Esophagus muscularis mucosa (tissue), 4 donors: Measurements from ENCODE around the gene NEUROD2. TPM values are rescaled to one million over a fixed set of nuclear protein-coding genes. Genes with fewer than 3 reads are reported as not detected.

Experiments
- DNase-seq: peaks from one replicate; pipeline ENCODE4 v3.0.0-alpha.2; 2017; ENCODE audit errors: extremely low spot score
- H3K27ac ChIP-seq, 4 donors: fragments of 200-600 bp; sonication (generic); replicated peaks in 1 of 4; 1 replicate in 3 of 4; 2 replicates in 1 of 4; pipeline ENCODE4 v1.5.1; 2016 to 2019; ENCODE audit warnings: mild to moderate bottlenecking in 1 of 4
- H3K27me3 ChIP-seq, 4 donors: fragments of 200-600 bp; sonication (generic); one replicate each; pipeline versions ENCODE4 v1.5.1 to v1.6.0; 2016 to 2019
- H3K36me3 ChIP-seq, 4 donors: fragments of 200-600 bp; sonication (generic); one replicate each; pipeline ENCODE4 v1.5.1; 2016 to 2019
- H3K4me1 ChIP-seq, 4 donors: fragments of 200-600 bp; sonication (generic); one replicate each; pipeline ENCODE4 v1.5.1; 2016 to 2019
- H3K4me3 ChIP-seq, 4 donors: fragments of 200-600 bp; sonication (generic); 1 replicate in 2 of 4; 2 replicates in 2 of 4; pipeline ENCODE4 v1.5.1; 2016 to 2019; ENCODE audit warnings: mild to moderate bottlenecking in 4 of 4, moderate library complexity in 1 of 4
- H3K9me3 ChIP-seq, 4 donors: fragments of 200-600 bp; sonication (generic); 1 replicate in 3 of 4; 2 replicates in 1 of 4; pipeline ENCODE4 v1.5.1; 2016 to 2019
- EP300 ChIP-seq: sonication (generic); formaldehyde crosslinking; IDR thresholded peaks from one replicate; pipeline ENCODE4 v1.6.1; 2017; ENCODE audit warnings: antibody characterized with exemption
- POLR2A ChIP-seq: fragments of 450-650 bp; IDR thresholded peaks from one replicate; pipeline ENCODE4 v1.6.1; 2017; ENCODE audit warnings: antibody characterized with exemption, moderate library complexity, mild to moderate bottlenecking, low read depth
- POLR2AphosphoS5 ChIP-seq, 2 donors: sonication (generic); formaldehyde crosslinking; IDR thresholded peaks; one replicate each; pipeline ENCODE4 v1.6.1; 2017; ENCODE audit warnings: antibody characterized with exemption in 2 of 2
- WGBS: methylation state at CpG from one replicate; pipeline ENCODE4 v1.1.5; 2018; 5-methylcytosine and 5-hydroxymethylcytosine counted together
- intact Hi-C: fragments of 100-400 bp; cut with DNase I; formaldehyde crosslinking; loops from one replicate; pipeline ENCODE4 v1.15.1; 2023
- total RNA-seq, 4 donors: library from RNA; depleted of rRNA; stranded (reverse); fragments of >200 nt; gene quantifications; one replicate each; pipeline versions ENCODE4 v1.1.0 to v1.2.1, GENCODE V29; 2016
- TF ChIP-seq, protein P1 (sequence below), 3 experiments: fragments of 200-600 bp in 2 of 3; fragments of 450-650 bp in 1 of 3; sonication (generic) in 2 of 3; IDR thresholded peaks; one replicate each; pipeline ENCODE4 v1.5.1; 2017 to 2019; ENCODE audit warnings: antibody characterized with exemption in 3 of 3, mild to moderate bottlenecking in 2 of 3, moderate library complexity in 1 of 3

The NEUROD2 gene
- total RNA-seq, 4 donors from 2014 or later: not detected

GRCh38 chr17:39639566-39640458 lies 32.1 kb upstream of the NEUROD2 start:
- Histone ChIP-seq H3K27me3 (no peaks in the 10 kb centered on the region), H3K27ac (no peak overlapping the region), H3K4me3 (no peak overlapping the region), H3K9me3 (no peaks in the 10 kb centered on the region), H3K4me1 (peaks cover 50 to 87% (median 73%) of the 10 kb centered on the region in 4 donors), H3K36me3 (no peaks in the 10 kb centered on the region)
- DNase-seq: no peak
- WGBS: 82% methylated on average over 11 of the region's 11 CpGs
- intact Hi-C loops: loop anchor here (5.0 kb wide), 2 partner anchors 87 to 112 kb away; no protein-coding TSS in a partner anchor
- TF ChIP-seq, protein P1, sequence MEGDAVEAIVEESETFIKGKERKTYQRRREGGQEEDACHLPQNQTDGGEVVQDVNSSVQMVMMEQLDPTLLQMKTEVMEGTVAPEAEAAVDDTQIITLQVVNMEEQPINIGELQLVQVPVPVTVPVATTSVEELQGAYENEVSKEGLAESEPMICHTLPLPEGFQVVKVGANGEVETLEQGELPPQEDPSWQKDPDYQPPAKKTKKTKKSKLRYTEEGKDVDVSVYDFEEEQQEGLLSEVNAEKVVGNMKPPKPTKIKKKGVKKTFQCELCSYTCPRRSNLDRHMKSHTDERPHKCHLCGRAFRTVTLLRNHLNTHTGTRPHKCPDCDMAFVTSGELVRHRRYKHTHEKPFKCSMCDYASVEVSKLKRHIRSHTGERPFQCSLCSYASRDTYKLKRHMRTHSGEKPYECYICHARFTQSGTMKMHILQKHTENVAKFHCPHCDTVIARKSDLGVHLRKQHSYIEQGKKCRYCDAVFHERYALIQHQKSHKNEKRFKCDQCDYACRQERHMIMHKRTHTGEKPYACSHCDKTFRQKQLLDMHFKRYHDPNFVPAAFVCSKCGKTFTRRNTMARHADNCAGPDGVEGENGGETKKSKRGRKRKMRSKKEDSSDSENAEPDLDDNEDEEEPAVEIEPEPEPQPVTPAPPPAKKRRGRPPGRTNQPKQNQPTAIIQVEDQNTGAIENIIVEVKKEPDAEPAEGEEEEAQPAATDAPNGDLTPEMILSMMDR (IDR thresholded peaks at IDR 0.05): no peak
- TF ChIP-seq POLR2A (no peak), EP300 (no peak), POLR2AphosphoS5 (IDR thresholded peaks at IDR 0.05) (no peak)

DNA sequence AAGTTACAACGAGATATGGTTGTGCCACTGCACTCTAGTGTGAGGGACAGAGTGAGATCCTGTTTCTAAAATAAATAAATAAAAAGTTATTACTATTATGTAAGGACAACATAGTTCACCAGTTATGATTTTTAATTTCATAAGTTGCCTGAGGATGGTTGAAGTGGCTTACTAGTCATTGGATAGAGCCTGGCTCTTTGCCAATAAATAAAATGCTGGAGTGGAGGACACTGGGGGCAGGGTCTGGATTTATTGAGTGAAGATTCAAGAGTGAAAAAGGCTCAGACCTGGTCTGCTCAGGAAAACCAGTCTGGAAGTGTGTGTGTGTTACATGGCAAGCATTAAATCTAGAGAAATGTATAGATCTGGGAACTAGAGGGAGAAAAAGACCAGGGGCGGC lies 31.3 kb upstream of the NEUROD2 start:
- TF ChIP-seq POLR2AphosphoS5 (IDR thresholded peaks at IDR 0.05): no peak
- no peak for TF ChIP-seq EP300
- TF ChIP-seq, protein P1 (IDR thresholded peaks at IDR 0.05): no peak
- TF ChIP-seq POLR2A: no peak
- 85% methylated on average over 2 of the region's 2 CpGs for WGBS
- Histone ChIP-seq H3K27me3 (no peaks in the 10 kb centered on the region), H3K36me3 (no peaks in the 10 kb centered on the region), H3K4me3 (no peak overlapping the region), H3K9me3 (no peaks in the 10 kb centered on the region), H3K27ac (no peak overlapping the region), H3K4me1 (peaks cover 54 to 90% (median 78%) of the 10 kb centered on the region in 4 donors)
- intact Hi-C loops: loop anchor here (5.0 kb wide), 2 partner anchors 88 to 113 kb away; no protein-coding TSS in a partner anchor
- no peak for DNase-seq

- Histone ChIP-seq H3K27me3 (no peaks in the 10 kb centered on the region), H3K36me3 (no peaks in the 10 kb centered on the region), H3K4me1 (peaks cover 54 to 87% (median 77%) of the 10 kb centered on the region in 4 donors), H3K27ac (no peak overlapping the region), H3K4me3 (peak overlapping the region; percentile 78 to 95 (median 90)), H3K9me3 (no peaks in the 10 kb centered on the region)
- intact Hi-C loops: loop anchor here (5.0 kb wide), 2 partner anchors 89 to 114 kb away; no protein-coding TSS in a partner anchor
- TF ChIP-seq POLR2AphosphoS5 (IDR thresholded peaks at IDR 0.05) (no peak), EP300 (no peak), POLR2A (no peak)
- TF ChIP-seq, protein P1 (IDR thresholded peaks at IDR 0.05): no peak
- WGBS: 94% methylated on average over 7 of the region's 7 CpGs
- no peak for DNase-seq
These were observed 30.6 kb upstream of the NEUROD2 start for GRCh38 chr17:39638317-39638716.

GRCh38 chr17:39636927-39637736 lies 29.4 kb upstream of the NEUROD2 start, which contains the start of gene STARD3:
STARD3 (plus strand) TSS chr17:39637144; CDS start chr17:39653532, 16,388 bp downstream.
- under 1% methylated on average over 36 of the region's 69 CpGs for WGBS
- H3K4me1 ChIP-seq: peaks cover 52 to 75% (median 66%) of the 10 kb centered on the region in 4 donors
- DNase-seq: peak; percentile 97
- peak within 1 kb of the TSS; percentile 83 to 90 (median 89) for H3K27ac ChIP-seq
- no peak for TF ChIP-seq EP300
- peak; percentile 83 to 84 for TF ChIP-seq POLR2AphosphoS5 (IDR thresholded peaks at IDR 0.05)
- peak; percentile 6 for TF ChIP-seq POLR2A
- TF ChIP-seq, protein P1 (IDR thresholded peaks at IDR 0.05): peak in 2 of 3 experiments; percentile 17 to 23
- H3K9me3 ChIP-seq: no peaks in the 10 kb centered on the region
- H3K27me3 ChIP-seq: peaks cover 0 to 6% (median 0%) of the 10 kb centered on the region in 4 donors
- intact Hi-C loops: loop anchor here (5.0 kb wide), 2 partner anchors 90 to 115 kb away; no protein-coding TSS in a partner anchor
- peak within 1 kb of the TSS; percentile 78 to 95 (median 90) for H3K4me3 ChIP-seq
- no peaks in the 10 kb centered on the region for H3K36me3 ChIP-seq
